ENCODE results near the gene RARA. TPM values are rescaled to one million over a fixed set of nuclear protein-coding genes. Genes with fewer than 3 reads are reported as not detected.

The RARA gene
- total RNA-seq, 4 donors from 2014 or later = 26.2 to 53.5 (median 52.2) TPM

DNA sequence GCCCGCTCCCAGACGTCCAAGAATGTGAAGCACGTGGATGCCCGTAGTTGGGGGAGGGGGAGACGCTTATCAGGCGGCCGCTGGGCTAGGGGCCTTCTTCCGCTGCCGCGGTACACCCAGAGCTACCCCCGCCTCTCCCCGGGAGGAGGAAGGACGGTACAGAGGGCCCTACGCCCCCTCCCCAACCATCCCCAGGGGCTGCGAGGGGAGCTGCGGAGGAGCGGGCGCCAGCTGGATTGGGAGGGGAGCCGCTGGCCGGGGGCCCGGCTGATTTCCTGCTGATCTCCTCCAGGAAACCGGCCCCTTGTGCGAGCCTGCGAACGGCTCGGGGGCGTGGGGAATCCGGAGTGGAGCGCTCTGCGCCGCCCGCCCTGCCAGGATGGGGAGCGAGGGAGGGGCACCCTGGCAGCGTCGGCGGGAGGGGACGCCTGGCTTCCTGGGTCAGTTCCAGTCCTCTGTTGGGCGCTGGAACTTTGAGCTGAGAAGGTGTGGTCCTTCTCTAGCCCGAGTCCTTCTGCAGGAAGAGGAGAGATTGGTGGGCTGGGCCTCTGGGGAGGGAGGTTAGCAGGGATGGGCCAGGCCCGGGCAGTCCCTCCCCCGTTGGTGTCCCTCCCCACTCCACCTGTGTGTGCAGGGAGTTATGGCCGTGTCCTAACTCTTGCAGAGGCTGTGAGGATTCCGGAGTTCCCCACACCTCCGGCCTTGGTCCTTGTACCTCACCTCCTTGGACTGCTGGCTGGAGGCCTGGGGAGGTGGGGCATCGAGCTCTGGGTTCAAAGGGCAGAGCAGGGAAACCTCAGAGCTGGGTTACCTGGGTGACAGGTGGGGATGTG, 36.4 kb downstream of the RARA start:
- no peaks in the 10 kb centered on the region for H3K9me3 ChIP-seq
- intact Hi-C loops (cut with DNase I) = no loop called here
- no peaks in the 10 kb centered on the region for H3K27me3 ChIP-seq
- DNase-seq (ENCODE audit: extremely low spot score) = no peak
- TF ChIP-seq CTCF (IDR thresholded peaks at IDR 0.05) = no peak
- peak; percentile 43 to 64 for TF ChIP-seq POLR2AphosphoS5 (IDR thresholded peaks at IDR 0.05)
- TF ChIP-seq POLR2A (IDR thresholded peaks at IDR 0.05; ENCODE audit: low read depth) = no peak
- H3K4me3 ChIP-seq = peak overlapping the region; percentile 87 to 97 (median 92)
- H3K4me1 ChIP-seq = peaks cover 66 to 87% (median 84%) of the 10 kb centered on the region in 4 donors
- 0% methylated on average over 10 of the region's 45 CpGs for WGBS
- H3K36me3 ChIP-seq = peaks cover 0 to 22% (median 20%) of the 10 kb centered on the region in 4 donors
- peak overlapping the region; percentile 96 to 98 (median 96) for H3K27ac ChIP-seq (replicated peaks in 1 of 4)

- TF ChIP-seq EP300 (IDR thresholded peaks at IDR 0.05) = no peak
- no peak for TF ChIP-seq POLR2AphosphoS5 (IDR thresholded peaks at IDR 0.05)
- TF ChIP-seq CTCF (IDR thresholded peaks at IDR 0.05) = no peak
- no peak for TF ChIP-seq POLR2A (IDR thresholded peaks at IDR 0.05; ENCODE audit: low read depth)
- Histone ChIP-seq H3K4me3 (peak overlapping the region; percentile 87 to 97 (median 92)), H3K36me3 (peaks cover 0 to 30% (median 28%) of the 10 kb centered on the region in 4 donors), H3K27me3 (no peaks in the 10 kb centered on the region), H3K4me1 (peaks cover 67 to 87% (median 85%) of the 10 kb centered on the region in 4 donors), H3K27ac (replicated peaks in 1 of 4) (peak overlapping the region; percentile 96 to 98 (median 96)), H3K9me3 (no peaks in the 10 kb centered on the region)
- WGBS = 34% methylated on average over 11 of the region's 11 CpGs
- intact Hi-C loops (cut with DNase I) = no loop called here
- DNase-seq (ENCODE audit: extremely low spot score) = no peak
Observed at GRCh38 chr17:40345994-40346764, 37.2 kb downstream of the RARA start.

DNA sequence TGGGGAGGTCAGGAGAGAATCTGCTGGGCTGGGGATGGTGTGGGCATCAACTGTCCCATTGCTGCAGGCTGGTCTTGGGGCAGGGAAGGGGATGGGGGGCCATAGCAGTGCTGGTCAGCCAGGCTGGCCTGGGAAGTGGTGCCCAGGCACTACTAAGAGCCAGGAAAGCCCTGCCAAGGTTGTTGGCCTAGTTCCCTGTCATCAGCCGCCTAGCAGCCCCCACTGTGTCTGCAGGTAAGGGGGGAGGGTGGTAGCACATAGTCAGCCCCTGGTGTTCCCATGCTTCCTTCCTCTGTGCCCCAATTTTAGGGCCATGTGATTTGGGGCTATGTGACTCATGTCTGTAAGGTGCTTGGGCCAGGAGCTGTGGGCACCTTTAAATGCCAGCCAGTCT, 37.8 kb downstream of the RARA start:
- Histone ChIP-seq H3K4me3 (peak overlapping the region; percentile 87 to 97 (median 92)), H3K9me3 (no peaks in the 10 kb centered on the region), H3K27me3 (no peaks in the 10 kb centered on the region), H3K4me1 (peaks cover 70 to 91% (median 90%) of the 10 kb centered on the region in 4 donors), H3K27ac (replicated peaks in 1 of 4) (peak overlapping the region; percentile 96 to 98 (median 96)), H3K36me3 (peaks cover 1 to 36% (median 34%) of the 10 kb centered on the region in 4 donors)
- no CpG with 5 or more reads among the region's 1 CpG for WGBS
- intact Hi-C loops (cut with DNase I) = no loop called here
- DNase-seq (ENCODE audit: extremely low spot score) = no peak
- TF ChIP-seq EP300 (IDR thresholded peaks at IDR 0.05) (no peak), POLR2A (IDR thresholded peaks at IDR 0.05; ENCODE audit: low read depth) (no peak), CTCF (IDR thresholded peaks at IDR 0.05) (no peak), POLR2AphosphoS5 (IDR thresholded peaks at IDR 0.05) (no peak)

- peak overlapping the region; percentile 96 to 98 (median 96) for H3K27ac ChIP-seq (replicated peaks in 1 of 4)
Observed at GRCh38 chr17:40347319-40348135, 38.5 kb downstream of the RARA start.

More at GRCh38 chr17:40347319-40348135, 38.5 kb downstream of the RARA start:
- Histone ChIP-seq H3K36me3 (peaks cover 9 to 44% (median 41%) of the 10 kb centered on the region in 4 donors), H3K27me3 (no peaks in the 10 kb centered on the region), H3K4me3 (peak overlapping the region; percentile 30 to 97 (median 90)), H3K4me1 (peaks cover 70 to 99% (median 97%) of the 10 kb centered on the region in 4 donors), H3K9me3 (no peaks in the 10 kb centered on the region)
- DNase-seq (ENCODE audit: extremely low spot score) = no peak
- WGBS = 33% methylated on average over 7 of the region's 9 CpGs
- intact Hi-C loops (cut with DNase I) = no loop called here
- TF ChIP-seq EP300 (IDR thresholded peaks at IDR 0.05) = no peak
- no peak for TF ChIP-seq POLR2AphosphoS5 (IDR thresholded peaks at IDR 0.05)
- no peak for TF ChIP-seq POLR2A (IDR thresholded peaks at IDR 0.05; ENCODE audit: low read depth)
- no peak for TF ChIP-seq CTCF (IDR thresholded peaks at IDR 0.05)
